ENCODE results near the gene ANO10. TPM values are rescaled to one million over a fixed set of nuclear protein-coding genes. Genes with fewer than 3 reads are reported as not detected.

Gene ANO10
- total RNA-seq, 1 experiment from 2014 or later = 9.7 TPM

DNA sequence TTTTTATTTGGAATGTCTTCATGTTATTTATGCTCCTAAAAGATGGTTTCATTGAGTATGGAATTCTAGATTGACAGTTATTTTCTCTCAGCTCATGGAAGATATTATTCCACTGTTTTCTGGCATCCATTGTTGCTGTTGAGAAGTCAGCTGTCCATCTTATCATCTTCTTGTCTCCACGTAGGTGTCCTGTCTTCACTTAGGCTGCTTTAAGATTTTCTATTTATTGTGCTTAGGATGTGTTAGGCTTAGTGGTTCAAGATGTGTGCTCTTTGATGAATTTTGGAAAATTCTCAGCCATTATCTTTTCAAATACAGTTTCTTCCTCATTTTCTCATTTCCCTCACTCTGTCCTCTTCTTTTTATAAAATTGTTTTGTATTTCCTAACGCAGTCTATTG, 283.5 kb downstream of the ANO10 start:
- no peak for DNase-seq (ENCODE audit: low spot score)
- H3K4me1 ChIP-seq (ENCODE audit: insufficient read depth, low read length, poor library complexity, severe bottlenecking) = no peaks in the 10 kb centered on the region
- H3K27ac ChIP-seq (ENCODE audit: low read depth, low read length, poor library complexity, severe bottlenecking) = no peak overlapping the region
- no TSS peak for BruUV-seq (replicated peaks)
- no peak overlapping the region for H3K4me3 ChIP-seq (ENCODE audit: low read depth, low read length, poor library complexity, severe bottlenecking)
- intact Hi-C loops (cut with micrococcal nuclease; ENCODE audit: unreplicated experiment) = no loop called here
- no peaks in the 10 kb centered on the region for H3K9me3 ChIP-seq (ENCODE audit: low read depth, low read length, poor library complexity, severe bottlenecking)
- peaks cover 10% of the 10 kb centered on the region for H3K36me3 ChIP-seq (ENCODE audit: insufficient read depth, low read length, poor library complexity, severe bottlenecking)
- POLR2A ChIA-PET (ENCODE audit: low non-redundant PET) = no interaction called here
- TF ChIP-seq, protein P1, sequence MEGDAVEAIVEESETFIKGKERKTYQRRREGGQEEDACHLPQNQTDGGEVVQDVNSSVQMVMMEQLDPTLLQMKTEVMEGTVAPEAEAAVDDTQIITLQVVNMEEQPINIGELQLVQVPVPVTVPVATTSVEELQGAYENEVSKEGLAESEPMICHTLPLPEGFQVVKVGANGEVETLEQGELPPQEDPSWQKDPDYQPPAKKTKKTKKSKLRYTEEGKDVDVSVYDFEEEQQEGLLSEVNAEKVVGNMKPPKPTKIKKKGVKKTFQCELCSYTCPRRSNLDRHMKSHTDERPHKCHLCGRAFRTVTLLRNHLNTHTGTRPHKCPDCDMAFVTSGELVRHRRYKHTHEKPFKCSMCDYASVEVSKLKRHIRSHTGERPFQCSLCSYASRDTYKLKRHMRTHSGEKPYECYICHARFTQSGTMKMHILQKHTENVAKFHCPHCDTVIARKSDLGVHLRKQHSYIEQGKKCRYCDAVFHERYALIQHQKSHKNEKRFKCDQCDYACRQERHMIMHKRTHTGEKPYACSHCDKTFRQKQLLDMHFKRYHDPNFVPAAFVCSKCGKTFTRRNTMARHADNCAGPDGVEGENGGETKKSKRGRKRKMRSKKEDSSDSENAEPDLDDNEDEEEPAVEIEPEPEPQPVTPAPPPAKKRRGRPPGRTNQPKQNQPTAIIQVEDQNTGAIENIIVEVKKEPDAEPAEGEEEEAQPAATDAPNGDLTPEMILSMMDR (conservative IDR thresholded peaks at IDR 0.05; ENCODE audit: low read depth, low read length) = no peak
- TF ChIP-seq EZH2 (IDR thresholded peaks at IDR 0.05; ENCODE audit: borderline replicate concordance, low read depth, low read length, poor library complexity, severe bottlenecking) = no peak
- CTCF ChIA-PET = no interaction called here
- H3K27me3 ChIP-seq (replicated peaks; ENCODE audit: insufficient read depth, low read depth, low read length, poor library complexity) = no peaks in the 10 kb centered on the region

DNA sequence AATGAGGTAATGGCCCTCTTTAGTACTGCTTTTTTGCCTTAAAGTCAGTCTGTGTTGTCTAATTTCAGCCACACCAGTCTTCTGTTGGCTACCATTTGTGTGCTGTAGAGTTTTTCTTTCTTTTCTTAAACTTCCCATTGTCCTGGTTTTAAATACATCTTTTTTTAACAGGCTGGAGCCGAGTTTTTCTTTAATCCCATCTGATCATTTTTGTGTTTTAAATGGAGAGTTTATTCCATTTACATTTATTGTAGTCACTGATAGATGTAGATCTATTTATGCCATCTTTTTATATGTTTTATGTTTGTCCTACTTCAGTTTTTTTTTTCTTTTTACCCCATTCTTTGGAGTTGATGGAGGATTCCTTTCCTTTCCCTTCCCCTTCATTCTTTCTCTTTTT, 286.0 kb downstream of the ANO10 start:
- TF ChIP-seq, protein P1 (conservative IDR thresholded peaks at IDR 0.05; ENCODE audit: low read depth, low read length) = no peak
- TF ChIP-seq EZH2 (IDR thresholded peaks at IDR 0.05; ENCODE audit: borderline replicate concordance, low read depth, low read length, poor library complexity, severe bottlenecking) = no peak
- H3K27me3 ChIP-seq (replicated peaks; ENCODE audit: insufficient read depth, low read depth, low read length, poor library complexity) = no peaks in the 10 kb centered on the region
- H3K4me3 ChIP-seq (ENCODE audit: low read depth, low read length, poor library complexity, severe bottlenecking) = no peak overlapping the region
- CTCF ChIA-PET = no interaction called here
- H3K4me1 ChIP-seq (ENCODE audit: insufficient read depth, low read length, poor library complexity, severe bottlenecking) = no peaks in the 10 kb centered on the region
- POLR2A ChIA-PET (ENCODE audit: low non-redundant PET) = no interaction called here
- no peak overlapping the region for H3K27ac ChIP-seq (ENCODE audit: low read depth, low read length, poor library complexity, severe bottlenecking)
- H3K36me3 ChIP-seq (ENCODE audit: insufficient read depth, low read length, poor library complexity, severe bottlenecking) = peaks cover 10% of the 10 kb centered on the region
- no peaks in the 10 kb centered on the region for H3K9me3 ChIP-seq (ENCODE audit: low read depth, low read length, poor library complexity, severe bottlenecking)
- DNase-seq (ENCODE audit: low spot score) = no peak
- intact Hi-C loops (cut with micrococcal nuclease; ENCODE audit: unreplicated experiment) = no loop called here
- no TSS peak for BruUV-seq (replicated peaks)

DNA sequence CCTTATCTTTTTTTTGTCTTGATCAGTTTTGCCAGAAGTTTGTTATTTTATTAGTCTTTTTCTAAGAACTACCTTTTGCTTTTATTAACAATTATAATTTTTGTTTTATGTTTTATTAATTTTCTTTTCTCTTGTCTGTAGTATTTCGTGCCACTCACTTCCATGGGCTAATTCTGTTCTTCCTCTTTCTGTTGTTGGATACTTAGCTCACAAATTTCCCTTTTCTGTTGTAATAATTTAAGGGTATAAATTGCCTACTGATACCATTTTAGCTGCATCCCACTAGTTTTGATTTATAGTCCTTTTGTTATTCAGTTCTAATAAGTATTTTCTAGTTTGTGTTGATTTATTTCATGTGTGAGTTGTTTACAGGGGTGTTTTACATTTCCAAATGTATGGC, 286.8 kb downstream of the ANO10 start:
- H3K27me3 ChIP-seq (replicated peaks; ENCODE audit: insufficient read depth, low read depth, low read length, poor library complexity) = no peaks in the 10 kb centered on the region
- no TSS peak for BruUV-seq (replicated peaks)
- no peak for DNase-seq (ENCODE audit: low spot score)
- intact Hi-C loops (cut with micrococcal nuclease; ENCODE audit: unreplicated experiment) = no loop called here
- ChIA-PET CTCF (no interaction called here), POLR2A (ENCODE audit: low non-redundant PET) (no interaction called here)
- peaks cover 10% of the 10 kb centered on the region for H3K36me3 ChIP-seq (ENCODE audit: insufficient read depth, low read length, poor library complexity, severe bottlenecking)
- no peaks in the 10 kb centered on the region for H3K9me3 ChIP-seq (ENCODE audit: low read depth, low read length, poor library complexity, severe bottlenecking)
- H3K4me3 ChIP-seq (ENCODE audit: low read depth, low read length, poor library complexity, severe bottlenecking) = no peak overlapping the region
- no peak overlapping the region for H3K27ac ChIP-seq (ENCODE audit: low read depth, low read length, poor library complexity, severe bottlenecking)
- TF ChIP-seq, protein P1 (conservative IDR thresholded peaks at IDR 0.05; ENCODE audit: low read depth, low read length) = no peak
- TF ChIP-seq EZH2 (IDR thresholded peaks at IDR 0.05; ENCODE audit: borderline replicate concordance, low read depth, low read length, poor library complexity, severe bottlenecking) = no peak
- H3K4me1 ChIP-seq (ENCODE audit: insufficient read depth, low read length, poor library complexity, severe bottlenecking) = no peaks in the 10 kb centered on the region
